Mucosa of rectum (tissue), 2 donors: ENCODE measurements around the gene MGA.
"Not testable (repeated sequence)": the region's sequence is repeated elsewhere in the genome, so short reads cannot be mapped to it uniquely, and the experiment has no call there.

ENCODE experiments used
- H3K27ac ChIP-seq, 2 donors: one replicate each; pipeline ENCODE4 v1.7.0; 2013; ENCODE audit warnings: inconsistent platforms in 2 of 2, low read depth in 2 of 2, low read length in 2 of 2
- H3K27me3 ChIP-seq, 2 donors: one replicate each; pipeline ENCODE4 v1.7.0; 2013; ENCODE audit warnings: low read length in 2 of 2; ENCODE audit not compliant: control insufficient read depth in 2 of 2, insufficient read depth in 2 of 2
- H3K36me3 ChIP-seq, 2 donors: one replicate each; pipeline ENCODE4 v1.7.0; 2013; ENCODE audit warnings: low read length in 2 of 2; ENCODE audit not compliant: control insufficient read depth in 2 of 2, insufficient read depth in 2 of 2
- H3K4me1 ChIP-seq, 2 donors: one replicate each; pipeline ENCODE4 v1.7.0; 2013; ENCODE audit warnings: low read length in 2 of 2, mild to moderate bottlenecking in 1 of 2; ENCODE audit not compliant: control insufficient read depth in 2 of 2, insufficient read depth in 2 of 2
- H3K4me3 ChIP-seq, 2 donors: one replicate each; pipeline ENCODE4 v1.7.0; 2013; ENCODE audit warnings: low read length in 2 of 2
- H3K9ac ChIP-seq, 2 donors: one replicate each; pipeline ENCODE4 v1.7.0; 2013; ENCODE audit warnings: low read length in 2 of 2, low read depth in 1 of 2, mild to moderate bottlenecking in 1 of 2
- H3K9me3 ChIP-seq, 2 donors: one replicate each; pipeline ENCODE4 v1.7.0; 2013; ENCODE audit warnings: low read length in 2 of 2; ENCODE audit not compliant: control insufficient read depth in 2 of 2
- donor health status: healthy.
- donor health status: Normal muscosa, but diverticular disease.

The MGA gene

DNA sequence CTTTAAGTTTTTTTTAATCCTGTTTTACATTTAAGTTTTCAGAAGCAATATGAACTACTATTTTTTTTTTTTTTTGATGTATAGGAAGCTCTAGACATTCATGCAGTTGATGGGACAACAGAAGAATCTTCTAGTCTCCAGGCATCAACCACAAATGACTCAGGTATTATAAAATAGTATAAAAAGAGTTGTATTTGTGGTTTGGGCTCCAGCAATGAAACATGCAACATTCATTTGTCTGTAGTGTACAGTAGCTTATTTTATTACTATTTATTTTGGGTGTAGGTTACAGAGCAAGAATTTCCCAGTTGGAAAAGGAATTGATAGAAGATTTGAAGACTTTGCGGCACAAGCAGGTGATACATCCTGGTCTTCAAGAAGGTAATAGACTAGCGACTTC is 38.6 kb downstream of the MGA start:
- Histone ChIP-seq H3K9me3 (no peaks in the 10 kb centered on the region), H3K4me1 (no peaks in the 10 kb centered on the region), H3K4me3 (no peak overlapping the region), H3K36me3 (peaks cover 7 to 12% of the 10 kb centered on the region in 2 donors), H3K27ac (no peak overlapping the region), H3K27me3 (no peaks in the 10 kb centered on the region), H3K9ac (no peak overlapping the region)

DNA sequence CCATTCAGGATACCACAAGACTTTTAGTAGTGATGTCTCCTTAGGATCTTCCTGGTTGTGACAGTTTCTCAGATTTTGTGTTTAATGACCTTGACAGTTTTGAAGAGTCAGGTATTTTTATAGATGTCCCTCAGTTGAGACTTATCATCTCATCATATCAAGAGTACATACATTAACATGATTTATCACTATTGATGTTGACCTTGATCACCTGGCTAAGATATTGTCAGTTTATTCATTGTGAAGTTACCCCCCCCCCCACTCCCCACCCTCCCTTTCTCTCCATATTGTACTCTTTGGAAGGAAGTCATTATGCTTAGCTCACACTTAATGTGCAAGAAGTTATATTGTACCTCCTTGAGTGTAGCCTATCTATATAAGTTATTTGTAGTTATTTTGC is 42.9 kb downstream of the MGA start:
- no peaks in the 10 kb centered on the region for H3K27me3 ChIP-seq
- no peaks in the 10 kb centered on the region for H3K4me1 ChIP-seq
- H3K9me3 ChIP-seq: no peaks in the 10 kb centered on the region
- H3K36me3 ChIP-seq: peaks cover 10 to 12% of the 10 kb centered on the region in 2 donors
- H3K27ac ChIP-seq: no peak overlapping the region
- H3K9ac ChIP-seq: no peak overlapping the region
- no peak overlapping the region for H3K4me3 ChIP-seq

DNA sequence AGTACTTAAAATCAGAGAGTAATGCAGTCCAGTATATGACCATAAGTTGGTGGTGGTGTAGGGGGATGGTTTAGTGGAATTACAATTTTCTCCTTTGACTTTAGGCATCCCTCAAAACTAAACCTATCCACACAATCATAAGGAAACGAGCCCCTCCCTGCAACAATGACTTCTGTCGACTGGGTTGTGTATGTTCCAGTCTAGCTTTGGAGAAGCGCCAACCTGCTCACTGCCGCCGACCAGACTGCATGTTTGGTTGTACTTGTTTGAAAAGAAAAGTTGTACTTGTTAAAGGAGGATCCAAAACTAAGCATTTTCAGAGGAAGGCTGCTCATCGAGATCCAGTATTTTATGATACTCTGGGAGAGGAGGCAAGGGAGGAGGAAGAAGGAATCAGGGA is 52.8 kb downstream of the MGA start:
- no peaks in the 10 kb centered on the region for H3K27me3 ChIP-seq

DNA sequence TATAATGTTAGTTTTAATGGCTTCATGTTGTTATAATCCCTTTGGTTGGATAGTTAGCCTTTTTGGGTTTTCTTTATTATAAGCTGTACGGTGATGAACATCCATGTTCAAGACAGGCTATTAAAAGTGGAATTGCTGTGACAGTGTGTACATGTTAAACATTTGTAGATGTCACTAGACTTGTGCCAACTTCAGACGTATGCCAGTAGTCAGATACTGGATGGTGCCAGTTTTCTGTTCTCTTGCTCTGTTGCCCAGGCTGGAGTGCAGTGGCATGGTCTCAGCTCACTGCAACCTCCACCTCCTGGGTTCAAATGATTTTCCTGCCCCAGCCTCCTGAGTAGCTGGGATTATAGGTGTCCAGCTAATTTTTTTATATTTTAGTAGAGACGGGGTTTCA is 54.1 kb downstream of the MGA start:
- Histone ChIP-seq H3K36me3 (peaks cover 17 to 24% of the 10 kb centered on the region in 2 donors), H3K4me1 (no peaks in the 10 kb centered on the region), H3K9me3 (no peaks in the 10 kb centered on the region), H3K27me3 (no peaks in the 10 kb centered on the region), H3K4me3 (no peak overlapping the region), H3K9ac (no peak overlapping the region), H3K27ac (no peak overlapping the region)

More for the DNA sequence above, 52.8 kb downstream of the MGA start:
- Histone ChIP-seq H3K27ac (no peak overlapping the region), H3K4me1 (no peaks in the 10 kb centered on the region), H3K36me3 (peaks cover 24 to 28% of the 10 kb centered on the region in 2 donors), H3K4me3 (no peak overlapping the region), H3K9me3 (no peaks in the 10 kb centered on the region), H3K9ac (no peak overlapping the region)

DNA sequence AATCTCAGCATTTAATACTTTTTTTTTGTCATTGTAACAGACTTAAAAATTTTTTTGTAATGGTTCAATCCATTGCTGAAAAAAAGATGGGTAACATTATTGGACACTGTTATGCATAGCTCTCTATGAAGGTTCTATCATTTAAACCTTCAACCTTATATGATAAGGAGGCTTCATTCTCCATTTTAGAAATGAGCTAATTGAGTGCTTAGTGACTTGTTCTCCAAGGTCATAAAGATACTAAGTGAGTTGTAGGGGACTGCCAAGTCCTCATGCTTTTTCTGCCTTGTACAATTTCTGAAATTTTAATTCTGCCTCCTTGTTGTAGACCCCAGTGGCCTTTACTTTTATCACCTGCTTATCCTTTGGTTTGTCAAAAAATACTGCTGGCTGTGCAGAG is 56.7 kb downstream of the MGA start:
- no peak overlapping the region for H3K27ac ChIP-seq
- peaks cover 2 to 15% of the 10 kb centered on the region in 2 donors for H3K36me3 ChIP-seq
- H3K9me3 ChIP-seq: no peaks in the 10 kb centered on the region

DNA sequence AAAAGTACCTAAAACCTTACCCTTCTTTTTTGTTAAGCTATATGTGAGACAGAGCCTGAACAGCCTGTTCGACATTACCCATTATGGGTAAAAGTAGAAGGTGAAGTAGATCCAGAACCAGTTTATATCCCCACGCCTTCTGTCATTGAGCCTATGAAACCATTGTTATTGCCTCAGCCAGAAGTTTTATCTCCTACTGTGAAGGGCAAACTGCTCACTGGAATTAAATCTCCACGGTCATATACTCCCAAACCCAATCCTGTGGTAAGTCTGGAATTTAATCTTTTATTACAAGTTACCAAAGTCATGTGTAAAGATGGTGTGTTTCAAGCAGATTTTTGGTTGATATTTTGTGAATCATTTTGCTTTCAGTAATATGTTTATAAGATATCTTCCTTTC is 66.9 kb downstream of the MGA start:
- Histone ChIP-seq H3K9me3 (no peaks in the 10 kb centered on the region), H3K36me3 (peaks cover 6 to 10% of the 10 kb centered on the region in 2 donors), H3K4me3 (no peak overlapping the region), H3K9ac (no peak overlapping the region), H3K27me3 (no peaks in the 10 kb centered on the region), H3K4me1 (no peaks in the 10 kb centered on the region), H3K27ac (no peak overlapping the region)

More for the DNA sequence above, 56.7 kb downstream of the MGA start:
- no peak overlapping the region for H3K4me3 ChIP-seq
- H3K4me1 ChIP-seq: no peaks in the 10 kb centered on the region
- H3K27me3 ChIP-seq: no peaks in the 10 kb centered on the region
- H3K9ac ChIP-seq: no peak overlapping the region

DNA sequence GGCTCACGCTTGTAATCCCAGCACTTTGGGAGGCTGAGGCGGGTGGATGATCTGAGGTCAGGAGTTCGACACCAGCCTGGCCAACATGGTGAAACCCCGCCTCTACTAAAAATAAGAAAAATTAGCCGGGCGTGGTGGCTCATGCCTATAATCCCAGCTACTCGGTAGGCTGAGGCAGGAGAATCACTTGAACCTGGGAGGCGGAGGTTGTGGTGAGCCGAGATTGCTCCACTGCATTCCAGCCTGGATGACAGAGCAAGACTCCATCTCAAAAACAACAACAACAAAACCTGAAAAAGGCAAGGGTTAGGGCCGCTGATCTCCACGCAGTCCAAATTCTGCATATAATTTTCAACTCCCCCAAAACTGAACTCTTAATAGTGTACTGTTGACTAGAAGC is 67.9 kb downstream of the MGA start:
- H3K9me3 ChIP-seq, H3K4me3 ChIP-seq, H3K27ac ChIP-seq, H3K9ac ChIP-seq, H3K4me1 ChIP-seq, H3K27me3 ChIP-seq: not testable (repeated sequence)
- peaks cover 7 to 13% of the 10 kb centered on the region in 2 donors for H3K36me3 ChIP-seq

DNA sequence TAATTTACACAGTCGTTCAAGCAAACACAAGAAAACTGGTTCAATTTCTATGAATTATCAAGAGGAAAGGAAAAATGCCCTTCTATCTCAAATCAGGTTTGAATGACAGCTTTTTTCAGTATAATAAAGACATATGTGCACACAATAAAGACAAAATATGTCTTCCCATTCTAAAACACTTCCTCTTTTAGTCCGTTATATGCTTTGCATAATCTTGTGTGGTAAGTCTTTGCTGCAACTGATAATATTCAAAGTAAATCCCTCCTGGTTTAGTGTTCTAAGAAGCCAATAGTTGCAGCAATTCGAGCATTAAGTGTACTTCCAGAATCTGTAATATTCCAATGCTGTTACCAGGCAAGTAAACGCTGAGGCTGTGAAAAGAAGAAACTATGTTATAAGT is 70.3 kb downstream of the MGA start:
- Histone ChIP-seq H3K27me3 (no peaks in the 10 kb centered on the region), H3K4me1 (no peaks in the 10 kb centered on the region), H3K9me3 (no peaks in the 10 kb centered on the region), H3K36me3 (peaks cover 21 to 25% of the 10 kb centered on the region in 2 donors), H3K4me3 (no peak overlapping the region), H3K27ac (no peak overlapping the region), H3K9ac (no peak overlapping the region)

DNA sequence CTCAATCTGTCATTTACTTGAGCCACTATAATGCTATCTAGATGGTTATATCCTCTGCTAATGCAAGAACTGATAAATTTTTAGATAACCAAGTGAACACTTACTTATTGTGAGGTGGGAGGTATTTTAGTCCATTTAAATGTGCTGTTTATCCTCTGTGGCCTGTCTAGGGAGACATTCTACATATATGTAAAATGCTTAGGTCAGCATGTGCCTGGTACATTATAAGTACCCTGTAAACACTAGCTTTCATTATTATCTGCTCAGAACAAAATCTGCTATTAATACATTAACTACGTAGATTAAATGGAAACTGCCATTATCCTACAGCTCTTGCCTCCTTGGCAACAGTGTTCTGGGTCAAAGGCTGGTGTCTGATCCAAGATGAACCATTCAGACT is 72.3 kb downstream of the MGA start:
- H3K9ac ChIP-seq: no peak overlapping the region
- peaks cover 31 to 34% of the 10 kb centered on the region in 2 donors for H3K36me3 ChIP-seq
- H3K9me3 ChIP-seq: no peaks in the 10 kb centered on the region
- no peak overlapping the region for H3K4me3 ChIP-seq
- no peaks in the 10 kb centered on the region for H3K4me1 ChIP-seq
- no peaks in the 10 kb centered on the region for H3K27me3 ChIP-seq
- H3K27ac ChIP-seq: no peak overlapping the region

DNA sequence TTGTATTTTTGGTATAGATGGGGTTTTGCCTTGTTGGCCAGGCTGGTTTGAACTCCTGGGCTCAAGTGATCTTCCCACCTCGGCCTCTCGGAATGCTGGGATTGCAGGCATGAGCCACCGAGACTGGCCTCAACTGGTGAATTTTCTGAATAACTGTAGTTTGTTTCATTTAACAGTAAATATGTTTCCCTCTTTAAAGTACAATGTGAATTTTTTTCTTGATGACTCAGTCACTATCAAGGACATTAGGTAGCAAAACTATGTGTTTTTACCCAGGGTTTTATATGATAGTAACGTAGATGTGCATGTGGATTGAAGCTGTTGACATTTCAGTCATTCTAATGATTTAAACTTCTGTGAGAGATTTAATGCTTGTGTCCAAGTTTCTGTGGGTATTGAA is 73.9 kb downstream of the MGA start:
- Histone ChIP-seq H3K4me1 (no peaks in the 10 kb centered on the region), H3K4me3 (no peak overlapping the region), H3K9me3 (no peaks in the 10 kb centered on the region), H3K27ac (no peak overlapping the region), H3K9ac (no peak overlapping the region), H3K36me3 (peaks cover 27 to 32% of the 10 kb centered on the region in 2 donors), H3K27me3 (no peaks in the 10 kb centered on the region)

DNA sequence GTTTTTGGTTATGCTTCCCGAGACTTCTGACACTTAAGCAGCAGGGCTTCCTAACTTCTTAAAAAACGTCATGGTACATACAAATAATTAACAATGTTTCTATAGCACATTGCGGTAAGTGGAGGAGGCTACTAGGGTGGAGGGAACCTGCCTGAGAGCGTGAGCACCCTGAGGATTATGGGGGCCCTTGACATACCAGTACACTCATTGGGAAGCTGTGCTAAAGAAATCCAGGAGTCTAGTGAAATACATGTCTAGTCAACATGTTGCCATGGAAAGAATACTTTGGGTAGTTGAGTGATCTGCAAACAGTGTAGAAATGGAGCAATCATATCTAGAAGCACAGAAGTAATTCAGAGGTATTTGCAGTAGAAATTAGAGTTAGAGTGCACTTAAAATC is 74.8 kb downstream of the MGA start:
- Histone ChIP-seq H3K4me1 (no peaks in the 10 kb centered on the region), H3K27ac (no peak overlapping the region), H3K27me3 (no peaks in the 10 kb centered on the region), H3K9me3 (no peaks in the 10 kb centered on the region), H3K4me3 (no peak overlapping the region), H3K9ac (no peak overlapping the region), H3K36me3 (peaks cover 25 to 30% of the 10 kb centered on the region in 2 donors)
